Measurements from ENCODE around the gene SORBS2. TPM values are rescaled to one million over a fixed set of nuclear protein-coding genes. Genes with fewer than 3 reads are reported as not detected.

Gene SORBS2
- total and polyA plus RNA-seq, 2 of the 8 experiments (the other 6 are each of a cell fraction or from before 2014, with no cell fraction given), result 73.0 to 87.1 TPM

GRCh38 chr4:185672151-185672550, 139.8 kb downstream of the SORBS2 start (continued):
- TF ChIP-seq, protein P1, sequence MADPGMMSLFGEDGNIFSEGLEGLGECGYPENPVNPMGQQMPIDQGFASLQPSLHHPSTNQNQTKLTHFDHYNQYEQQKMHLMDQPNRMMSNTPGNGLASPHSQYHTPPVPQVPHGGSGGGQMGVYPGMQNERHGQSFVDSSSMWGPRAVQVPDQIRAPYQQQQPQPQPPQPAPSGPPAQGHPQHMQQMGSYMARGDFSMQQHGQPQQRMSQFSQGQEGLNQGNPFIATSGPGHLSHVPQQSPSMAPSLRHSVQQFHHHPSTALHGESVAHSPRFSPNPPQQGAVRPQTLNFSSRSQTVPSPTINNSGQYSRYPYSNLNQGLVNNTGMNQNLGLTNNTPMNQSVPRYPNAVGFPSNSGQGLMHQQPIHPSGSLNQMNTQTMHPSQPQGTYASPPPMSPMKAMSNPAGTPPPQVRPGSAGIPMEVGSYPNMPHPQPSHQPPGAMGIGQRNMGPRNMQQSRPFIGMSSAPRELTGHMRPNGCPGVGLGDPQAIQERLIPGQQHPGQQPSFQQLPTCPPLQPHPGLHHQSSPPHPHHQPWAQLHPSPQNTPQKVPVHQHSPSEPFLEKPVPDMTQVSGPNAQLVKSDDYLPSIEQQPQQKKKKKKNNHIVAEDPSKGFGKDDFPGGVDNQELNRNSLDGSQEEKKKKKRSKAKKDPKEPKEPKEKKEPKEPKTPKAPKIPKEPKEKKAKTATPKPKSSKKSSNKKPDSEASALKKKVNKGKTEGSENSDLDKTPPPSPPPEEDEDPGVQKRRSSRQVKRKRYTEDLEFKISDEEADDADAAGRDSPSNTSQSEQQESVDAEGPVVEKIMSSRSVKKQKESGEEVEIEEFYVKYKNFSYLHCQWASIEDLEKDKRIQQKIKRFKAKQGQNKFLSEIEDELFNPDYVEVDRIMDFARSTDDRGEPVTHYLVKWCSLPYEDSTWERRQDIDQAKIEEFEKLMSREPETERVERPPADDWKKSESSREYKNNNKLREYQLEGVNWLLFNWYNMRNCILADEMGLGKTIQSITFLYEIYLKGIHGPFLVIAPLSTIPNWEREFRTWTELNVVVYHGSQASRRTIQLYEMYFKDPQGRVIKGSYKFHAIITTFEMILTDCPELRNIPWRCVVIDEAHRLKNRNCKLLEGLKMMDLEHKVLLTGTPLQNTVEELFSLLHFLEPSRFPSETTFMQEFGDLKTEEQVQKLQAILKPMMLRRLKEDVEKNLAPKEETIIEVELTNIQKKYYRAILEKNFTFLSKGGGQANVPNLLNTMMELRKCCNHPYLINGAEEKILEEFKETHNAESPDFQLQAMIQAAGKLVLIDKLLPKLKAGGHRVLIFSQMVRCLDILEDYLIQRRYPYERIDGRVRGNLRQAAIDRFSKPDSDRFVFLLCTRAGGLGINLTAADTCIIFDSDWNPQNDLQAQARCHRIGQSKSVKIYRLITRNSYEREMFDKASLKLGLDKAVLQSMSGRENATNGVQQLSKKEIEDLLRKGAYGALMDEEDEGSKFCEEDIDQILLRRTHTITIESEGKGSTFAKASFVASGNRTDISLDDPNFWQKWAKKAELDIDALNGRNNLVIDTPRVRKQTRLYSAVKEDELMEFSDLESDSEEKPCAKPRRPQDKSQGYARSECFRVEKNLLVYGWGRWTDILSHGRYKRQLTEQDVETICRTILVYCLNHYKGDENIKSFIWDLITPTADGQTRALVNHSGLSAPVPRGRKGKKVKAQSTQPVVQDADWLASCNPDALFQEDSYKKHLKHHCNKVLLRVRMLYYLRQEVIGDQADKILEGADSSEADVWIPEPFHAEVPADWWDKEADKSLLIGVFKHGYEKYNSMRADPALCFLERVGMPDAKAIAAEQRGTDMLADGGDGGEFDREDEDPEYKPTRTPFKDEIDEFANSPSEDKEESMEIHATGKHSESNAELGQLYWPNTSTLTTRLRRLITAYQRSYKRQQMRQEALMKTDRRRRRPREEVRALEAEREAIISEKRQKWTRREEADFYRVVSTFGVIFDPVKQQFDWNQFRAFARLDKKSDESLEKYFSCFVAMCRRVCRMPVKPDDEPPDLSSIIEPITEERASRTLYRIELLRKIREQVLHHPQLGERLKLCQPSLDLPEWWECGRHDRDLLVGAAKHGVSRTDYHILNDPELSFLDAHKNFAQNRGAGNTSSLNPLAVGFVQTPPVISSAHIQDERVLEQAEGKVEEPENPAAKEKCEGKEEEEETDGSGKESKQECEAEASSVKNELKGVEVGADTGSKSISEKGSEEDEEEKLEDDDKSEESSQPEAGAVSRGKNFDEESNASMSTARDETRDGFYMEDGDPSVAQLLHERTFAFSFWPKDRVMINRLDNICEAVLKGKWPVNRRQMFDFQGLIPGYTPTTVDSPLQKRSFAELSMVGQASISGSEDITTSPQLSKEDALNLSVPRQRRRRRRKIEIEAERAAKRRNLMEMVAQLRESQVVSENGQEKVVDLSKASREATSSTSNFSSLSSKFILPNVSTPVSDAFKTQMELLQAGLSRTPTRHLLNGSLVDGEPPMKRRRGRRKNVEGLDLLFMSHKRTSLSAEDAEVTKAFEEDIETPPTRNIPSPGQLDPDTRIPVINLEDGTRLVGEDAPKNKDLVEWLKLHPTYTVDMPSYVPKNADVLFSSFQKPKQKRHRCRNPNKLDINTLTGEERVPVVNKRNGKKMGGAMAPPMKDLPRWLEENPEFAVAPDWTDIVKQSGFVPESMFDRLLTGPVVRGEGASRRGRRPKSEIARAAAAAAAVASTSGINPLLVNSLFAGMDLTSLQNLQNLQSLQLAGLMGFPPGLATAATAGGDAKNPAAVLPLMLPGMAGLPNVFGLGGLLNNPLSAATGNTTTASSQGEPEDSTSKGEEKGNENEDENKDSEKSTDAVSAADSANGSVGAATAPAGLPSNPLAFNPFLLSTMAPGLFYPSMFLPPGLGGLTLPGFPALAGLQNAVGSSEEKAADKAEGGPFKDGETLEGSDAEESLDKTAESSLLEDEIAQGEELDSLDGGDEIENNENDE (IDR thresholded peaks at IDR 0.05; ENCODE audit: insufficient replicate concordance, low read length), result no peak
